Panc1 (cell line): ENCODE measurements around the gene CDH13.

Source experiments
- POLR2AphosphoS5 ChIP-seq: IDR thresholded peaks from 2 replicates; pipeline ENCODE4 v1.6.1; 2012; ENCODE audit warnings: mild to moderate bottlenecking, low read depth, low read length, moderate library complexity
- REST ChIP-seq, 2 experiments: IDR thresholded peaks; 2 replicates each; pipeline ENCODE4 v1.6.1; 2011 to 2012; ENCODE audit warnings: low read depth in 2 of 2, control low read depth in 1 of 2, low read length in 1 of 2, mild to moderate bottlenecking in 1 of 2, moderate library complexity in 1 of 2; ENCODE audit not compliant: insufficient read depth in 1 of 2
- SIN3A ChIP-seq: IDR thresholded peaks from 2 replicates; pipeline ENCODE4 v1.6.1; 2012; ENCODE audit warnings: low read depth, mild to moderate bottlenecking, low read length, moderate library complexity, borderline replicate concordance; ENCODE audit not compliant: insufficient read depth
- TCF7L2 ChIP-seq: IDR thresholded peaks from 2 replicates; pipeline ENCODE4 v1.6.1; 2011; ENCODE audit warnings: mild to moderate bottlenecking, low read depth, low read length, inconsistent platforms
- TF ChIP-seq, protein P1 (sequence below): fragments of 450-650 bp; IDR thresholded peaks from 2 replicates; pipeline ENCODE4 v1.5.1; 2017; ENCODE audit warnings: mild to moderate bottlenecking

GRCh38 chr16:82681592-82681991 lies 54.8 kb downstream of the CDH13 start:
- TF ChIP-seq, protein P1, sequence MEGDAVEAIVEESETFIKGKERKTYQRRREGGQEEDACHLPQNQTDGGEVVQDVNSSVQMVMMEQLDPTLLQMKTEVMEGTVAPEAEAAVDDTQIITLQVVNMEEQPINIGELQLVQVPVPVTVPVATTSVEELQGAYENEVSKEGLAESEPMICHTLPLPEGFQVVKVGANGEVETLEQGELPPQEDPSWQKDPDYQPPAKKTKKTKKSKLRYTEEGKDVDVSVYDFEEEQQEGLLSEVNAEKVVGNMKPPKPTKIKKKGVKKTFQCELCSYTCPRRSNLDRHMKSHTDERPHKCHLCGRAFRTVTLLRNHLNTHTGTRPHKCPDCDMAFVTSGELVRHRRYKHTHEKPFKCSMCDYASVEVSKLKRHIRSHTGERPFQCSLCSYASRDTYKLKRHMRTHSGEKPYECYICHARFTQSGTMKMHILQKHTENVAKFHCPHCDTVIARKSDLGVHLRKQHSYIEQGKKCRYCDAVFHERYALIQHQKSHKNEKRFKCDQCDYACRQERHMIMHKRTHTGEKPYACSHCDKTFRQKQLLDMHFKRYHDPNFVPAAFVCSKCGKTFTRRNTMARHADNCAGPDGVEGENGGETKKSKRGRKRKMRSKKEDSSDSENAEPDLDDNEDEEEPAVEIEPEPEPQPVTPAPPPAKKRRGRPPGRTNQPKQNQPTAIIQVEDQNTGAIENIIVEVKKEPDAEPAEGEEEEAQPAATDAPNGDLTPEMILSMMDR: no peak
- TF ChIP-seq SIN3A (no peak), REST (IDR thresholded peaks at IDR 0.05; ENCODE audit: insufficient read depth in 1 of 2, low read depth in 2 of 2, low read length in 1 of 2) (no peak), POLR2AphosphoS5 (no peak), TCF7L2 (no peak)
